Hematopoietic multipotent progenitor cell treated with erythropoietin and hydrocortisone succinate and interleukin-3 and kit ligand, for 17 days (in vitro differentiated cells): ENCODE results near the gene KLHL12.

Experiments used
- DNase-seq: peaks from one replicate; pipeline ENCODE4 v3.0.0-alpha.2; 2015; ENCODE audit warnings: low spot score

Gene KLHL12

GRCh38 chr1:202880961-202881460 is 46.0 kb downstream of the KLHL12 start:
- DNase-seq, result no peak

- DNase-seq, result no peak
Observed at GRCh38 chr1:202880062-202880461, 47.0 kb downstream of the KLHL12 start.

GRCh38 chr1:202879128-202879527 is 47.9 kb downstream of the KLHL12 start:
- DNase-seq, result no peak

- no peak for DNase-seq
Observed at GRCh38 chr1:202873026-202873425, 54.0 kb downstream of the KLHL12 start.

GRCh38 chr1:202871367-202871766 is 55.7 kb downstream of the KLHL12 start:
- no peak for DNase-seq

- DNase-seq, result no peak
Observed at GRCh38 chr1:202862679-202863560, 64.1 kb downstream of the KLHL12 start.

GRCh38 chr1:202861420-202862132 is 65.5 kb downstream of the KLHL12 start:
- DNase-seq, result peak; percentile 22

- no peak for DNase-seq
Observed at GRCh38 chr1:202860744-202861419, 66.2 kb downstream of the KLHL12 start.

- no peak for DNase-seq
Observed at GRCh38 chr1:202858789-202859414, 68.1 kb downstream of the KLHL12 start.

GRCh38 chr1:202858331-202858730 is 68.7 kb downstream of the KLHL12 start:
- DNase-seq, result no peak

- no peak for DNase-seq
Observed at GRCh38 chr1:202857136-202857610, 69.9 kb downstream of the KLHL12 start.

- no peak for DNase-seq
Observed at GRCh38 chr1:202856014-202856413, 71.0 kb downstream of the KLHL12 start.

GRCh38 chr1:202854787-202855186 is 72.2 kb downstream of the KLHL12 start:
- DNase-seq, result no peak

- DNase-seq, result peak; percentile 48
Observed at GRCh38 chr1:202852163-202852904, 74.7 kb downstream of the KLHL12 start.

GRCh38 chr1:202850593-202851362 is 76.3 kb downstream of the KLHL12 start:
- no peak for DNase-seq

GRCh38 chr1:202848191-202848542 is 78.9 kb downstream of the KLHL12 start:
- DNase-seq, result no peak

- no peak for DNase-seq
Observed at GRCh38 chr1:202844935-202845334, 82.1 kb downstream of the KLHL12 start.

- DNase-seq, result no peak
Observed at GRCh38 chr1:202844259-202844658, 82.8 kb downstream of the KLHL12 start.

- DNase-seq, result no peak
Observed at GRCh38 chr1:202843081-202843480, 84.0 kb downstream of the KLHL12 start.
